ENCODE measurements around the gene FXR2.

FXR2 gene

DNA sequence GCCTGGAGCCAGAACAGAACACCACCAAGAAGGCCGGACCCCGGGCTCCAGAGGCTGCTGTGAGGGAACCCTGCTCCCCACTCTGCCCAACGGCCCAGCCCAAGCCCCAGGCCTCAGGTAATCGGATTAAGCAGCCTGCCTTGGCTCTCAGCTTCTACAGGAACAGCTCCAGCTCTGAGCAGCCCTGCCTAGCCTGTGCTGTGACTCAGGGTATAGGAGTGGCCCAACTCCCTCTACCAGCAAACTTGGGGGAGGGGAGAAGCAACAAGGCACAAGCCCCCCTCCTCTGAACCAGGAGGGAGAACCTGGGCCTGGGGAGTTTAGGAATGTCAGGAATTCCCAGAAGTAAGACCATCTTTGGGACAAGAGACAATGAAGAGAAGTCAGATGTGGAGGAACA is 24.0 kb downstream of the FXR2 start:
- H3K27ac ChIP-seq, result no peak overlapping the region
- TF ChIP-seq CTCF (conservative IDR thresholded peaks at IDR 0.05), result no peak

DNA sequence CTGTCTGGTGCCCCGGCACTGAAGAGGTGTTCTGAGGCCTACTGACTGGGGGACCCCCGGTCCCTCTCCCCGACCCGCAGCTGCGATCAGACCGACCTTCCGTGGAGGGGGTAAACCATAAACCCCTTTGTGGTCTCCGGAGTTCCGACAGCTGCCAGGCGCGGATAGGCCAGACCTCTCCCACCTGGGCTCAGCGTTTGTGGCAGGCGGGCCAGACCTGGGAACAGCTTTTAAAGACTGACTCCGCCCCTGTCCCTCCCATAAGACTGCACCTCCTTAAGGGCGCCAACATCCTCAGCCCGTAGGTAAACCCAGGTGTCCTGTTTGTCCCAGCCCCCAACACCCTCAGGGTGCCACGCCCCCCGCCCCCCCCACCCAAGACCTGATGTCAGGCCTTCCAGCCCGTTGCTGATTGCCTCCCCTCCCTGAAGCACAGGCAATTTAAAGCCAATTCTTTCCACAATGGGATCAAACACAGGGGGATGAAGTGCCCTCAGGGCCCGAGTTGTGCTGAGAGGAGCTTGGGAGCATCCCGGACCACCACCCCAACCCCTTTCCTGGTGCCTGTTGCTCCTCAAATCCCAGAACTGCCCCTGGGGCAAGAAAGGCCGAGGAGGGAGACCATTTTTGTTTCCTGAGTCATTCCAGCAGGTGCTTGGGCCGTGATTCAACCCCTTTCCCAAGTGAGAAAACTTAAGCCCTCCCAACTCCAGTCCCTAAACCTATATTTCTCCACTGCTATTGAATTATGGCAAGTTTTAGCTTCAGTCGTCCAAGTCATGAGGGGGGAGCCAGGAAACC is 24.6 kb downstream of the FXR2 start, which contains the start of gene SOX15:
TSS of gene SOX15 (minus strand) at position 204 of the 801 bp plus-strand sequence. CDS start 418 bp downstream, outside the sequence.
- H3K27ac ChIP-seq, result no peak within 1 kb of the TSS
- TF ChIP-seq CTCF (conservative IDR thresholded peaks at IDR 0.05), result no peak

GRCh38 chr17:7589204-7589868 is 25.4 kb downstream of the FXR2 start:
- no peak overlapping the region for H3K27ac ChIP-seq
- TF ChIP-seq CTCF (conservative IDR thresholded peaks at IDR 0.05), result no peak; the same call in 1 of the 2 replicates

- no peak overlapping the region for H3K27ac ChIP-seq
- TF ChIP-seq CTCF (conservative IDR thresholded peaks at IDR 0.05), result no peak
Measured at GRCh38 chr17:7588553-7589203, 26.0 kb downstream of the FXR2 start.

GRCh38 chr17:7587420-7588151 is 27.1 kb downstream of the FXR2 start:
- H3K27ac ChIP-seq, result no peak overlapping the region
- no peak for TF ChIP-seq CTCF (conservative IDR thresholded peaks at IDR 0.05)

DNA sequence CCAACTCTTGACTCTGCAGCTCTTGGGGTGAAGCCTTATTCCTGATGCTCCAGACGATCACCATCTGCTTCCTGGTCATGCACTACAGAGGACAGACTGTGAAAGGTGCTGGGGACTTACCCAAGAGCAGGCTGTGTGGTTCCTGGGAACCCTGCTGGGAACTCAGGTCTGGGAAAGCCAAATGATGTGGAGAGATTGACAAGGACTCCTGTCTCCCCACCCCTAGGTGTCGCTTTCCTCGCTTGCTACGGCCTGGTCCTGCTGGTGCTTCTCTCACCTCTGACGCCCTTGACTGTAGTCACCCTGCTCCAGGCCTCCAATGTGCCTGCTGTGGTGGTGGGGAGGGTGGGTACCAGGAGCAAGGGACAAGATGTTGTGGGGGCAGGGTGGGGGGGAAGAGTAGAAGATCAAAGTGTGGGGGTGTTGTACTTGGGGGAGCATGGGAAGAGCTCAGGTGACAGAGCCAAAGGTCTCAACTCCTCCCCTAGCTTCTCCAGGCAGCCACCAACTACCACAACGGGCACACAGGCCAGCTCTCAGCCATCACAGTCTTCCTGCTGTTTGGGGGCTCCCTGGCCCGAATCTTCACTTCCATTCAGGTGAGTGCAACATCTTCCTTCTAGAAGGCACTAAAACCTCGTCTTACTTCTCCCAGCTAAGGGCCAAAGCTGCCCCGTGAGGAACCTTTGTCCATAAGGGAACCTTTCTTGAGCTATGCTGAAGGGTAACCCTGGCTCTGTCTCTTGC is 27.9 kb downstream of the FXR2 start:
- H3K27ac ChIP-seq, result no peak overlapping the region
- TF ChIP-seq CTCF (conservative IDR thresholded peaks at IDR 0.05), result peak; percentile 63

Data from VCaP (cell line).